HG03135 (cell line): ENCODE data around the gene MRPL51.
A peak's percentile ranks its signal among the peaks of the same experiment; 100 is the strongest.
"Not testable (repeated sequence)": the region's sequence is repeated elsewhere in the genome, so short reads cannot be mapped to it uniquely, and the experiment has no call there.

ENCODE experiments used
- ATAC-seq: cut with Tn5 transposase; IDR thresholded peaks from one replicate; pipeline ENCODE4 v1.9.1; 2021; ENCODE audit warnings: mild to moderate bottlenecking, moderate library complexity; ENCODE audit not compliant: unreplicated experiment

The MRPL51 gene

DNA sequence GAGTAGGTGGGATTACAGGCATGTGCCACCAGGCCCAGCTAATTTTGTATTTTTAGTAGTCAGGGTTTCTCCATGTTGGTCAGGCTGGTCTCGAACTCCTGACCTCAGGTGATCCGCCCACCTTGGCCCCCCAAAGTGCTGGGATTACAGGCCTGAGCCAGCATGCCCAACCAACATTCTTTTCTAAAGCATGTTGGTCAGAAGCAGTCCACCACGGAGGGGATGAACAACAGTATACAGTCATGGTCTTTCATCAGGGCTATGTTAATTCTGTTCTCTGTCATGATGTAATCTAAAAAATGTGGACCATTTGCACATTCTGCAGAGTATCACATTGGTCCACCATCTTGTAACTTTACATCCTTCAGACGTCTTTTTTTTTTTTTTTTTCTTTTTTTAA lies 3.6 kb downstream of the MRPL51 start:
- ATAC-seq, result no peak

DNA sequence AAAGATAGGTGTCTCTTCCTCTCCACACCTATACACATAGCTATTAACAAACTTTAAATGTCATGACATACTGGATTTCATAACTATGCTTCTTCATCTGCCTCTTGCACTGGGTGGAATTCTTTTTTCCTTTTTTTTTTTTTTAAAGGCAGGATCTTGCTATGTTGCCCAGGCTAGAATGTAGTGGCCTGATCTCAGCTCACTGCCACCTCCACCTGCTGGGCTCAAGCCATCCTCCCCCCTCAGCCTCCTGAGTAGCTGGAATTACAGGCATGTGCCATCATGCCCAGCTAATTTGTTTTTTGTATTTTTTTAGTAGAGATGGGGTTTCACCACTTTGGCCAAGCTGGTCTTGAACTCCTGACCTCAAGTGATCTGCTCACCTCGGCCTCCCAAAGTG lies 4.8 kb downstream of the MRPL51 start:
- no peak for ATAC-seq

GRCh38 chr12:6478416-6478815 lies 14.6 kb downstream of the MRPL51 start:
- no peak for ATAC-seq

DNA sequence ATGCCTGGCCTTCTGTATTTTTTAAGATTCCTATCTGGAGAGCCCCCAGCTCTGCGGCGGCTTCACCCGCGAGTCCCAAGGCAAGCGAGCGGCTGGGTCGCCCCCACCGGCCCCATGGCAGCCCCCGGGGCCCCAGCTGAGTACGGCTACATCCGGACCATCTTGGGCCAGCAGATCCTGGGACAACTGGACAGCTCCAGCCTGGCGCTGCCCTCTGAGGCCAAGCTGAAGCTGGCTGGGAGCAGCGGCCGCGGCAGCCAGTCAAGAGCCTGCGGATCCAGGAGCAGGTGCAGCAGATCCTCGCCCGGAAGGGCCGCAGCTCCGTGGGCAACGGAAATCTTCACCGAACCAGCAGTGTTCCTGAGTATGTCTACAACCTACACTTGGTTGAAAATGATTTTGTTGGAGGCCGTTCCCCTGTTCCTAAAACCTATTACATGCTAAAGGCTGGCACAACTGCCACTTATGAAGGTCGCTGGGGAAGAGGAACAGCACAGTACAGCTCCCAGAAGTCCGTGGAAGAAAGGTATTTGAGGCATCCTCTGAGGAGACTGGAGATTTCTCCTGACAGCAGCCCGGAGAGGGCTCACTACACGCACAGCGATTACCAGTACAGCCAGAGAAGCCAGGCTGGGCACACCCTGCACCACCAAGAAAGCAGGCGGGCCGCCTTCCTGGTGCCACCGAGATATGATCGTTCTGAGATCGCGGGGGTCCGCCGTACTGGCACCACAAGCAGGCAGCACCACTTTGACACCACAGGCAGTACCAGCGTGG lies 15.3 kb downstream of the MRPL51 start:
- ATAC-seq, result not testable (repeated sequence)

DNA sequence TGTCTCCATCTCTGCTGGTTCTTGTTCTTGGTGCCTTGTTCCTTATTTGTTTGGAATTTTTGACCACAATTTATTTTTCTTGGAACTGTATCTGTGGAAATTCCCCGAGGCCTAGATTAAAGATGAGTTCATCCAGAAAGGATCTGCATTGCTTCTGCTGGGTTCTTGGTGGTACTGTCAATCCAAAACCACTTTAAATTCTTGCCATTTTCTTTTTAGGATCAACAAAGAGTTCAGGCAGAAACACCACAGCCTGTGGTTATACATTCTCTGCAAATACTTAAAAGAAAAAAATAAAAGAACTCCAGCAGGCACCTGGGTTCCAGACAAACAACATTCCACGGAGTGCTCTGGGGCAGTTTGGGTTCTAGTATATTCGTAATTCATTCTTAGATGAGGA lies 16.6 kb downstream of the MRPL51 start:
- no peak for ATAC-seq

GRCh38 chr12:6475233-6475975 lies 17.7 kb downstream of the MRPL51 start:
- not testable (repeated sequence) for ATAC-seq

- ATAC-seq, result no peak
Measured at GRCh38 chr12:6472491-6472890, 20.6 kb downstream of the MRPL51 start.

DNA sequence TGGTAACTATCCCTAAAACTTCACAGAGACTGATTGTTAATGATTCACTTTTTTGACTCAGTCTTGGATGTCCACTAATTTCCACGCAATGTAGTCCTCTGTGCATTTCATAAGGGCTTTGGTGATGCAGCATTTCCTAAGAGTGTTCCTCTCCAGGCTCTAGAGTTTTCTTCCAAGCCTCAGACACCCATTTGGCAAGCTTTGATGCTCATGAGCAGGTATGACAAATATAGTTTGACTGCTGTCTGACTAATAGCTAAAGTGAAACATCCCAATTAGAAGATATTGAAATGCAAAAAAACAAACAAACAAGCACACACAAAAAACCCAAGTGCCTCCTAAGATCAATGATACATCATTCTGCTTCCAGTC lies 21.1 kb downstream of the MRPL51 start:
- ATAC-seq, result no peak

DNA sequence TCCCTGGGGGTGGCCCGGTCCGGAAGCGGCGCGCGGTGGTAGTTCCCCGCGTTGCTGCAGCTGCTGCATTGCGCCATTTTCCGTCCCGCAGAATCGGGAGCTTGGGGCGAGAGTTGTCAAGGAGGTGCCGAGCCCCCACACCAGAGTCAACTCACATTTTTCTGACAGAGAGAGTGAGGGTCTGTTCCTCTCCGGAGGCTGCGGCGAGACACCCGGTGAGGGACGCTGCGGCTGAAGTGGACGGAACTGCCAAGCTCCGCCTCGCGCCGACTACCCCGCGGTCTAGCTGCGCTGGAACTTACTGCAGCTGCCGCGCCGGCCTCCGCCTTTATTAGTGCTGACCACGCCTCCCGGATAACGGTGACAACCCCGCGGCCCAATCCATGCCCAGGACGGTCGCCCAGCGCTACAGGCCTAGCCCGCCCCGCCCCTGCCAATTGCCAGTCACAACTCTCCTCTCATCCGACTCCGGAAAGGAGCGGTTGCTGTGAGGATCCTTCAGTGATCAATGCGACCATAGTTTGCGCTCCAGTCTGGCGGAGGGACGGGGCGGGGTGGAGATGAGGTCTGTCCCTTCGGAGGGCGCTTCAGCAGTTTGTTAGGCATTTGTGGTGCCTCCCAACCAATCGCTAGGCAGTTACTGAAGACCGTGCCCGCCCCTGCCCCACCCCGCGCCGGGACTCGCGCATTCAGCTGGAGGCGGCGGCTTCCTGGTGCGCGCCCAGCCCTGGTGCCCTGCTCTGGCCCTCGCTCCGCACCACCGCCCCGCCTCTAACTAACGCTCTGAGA lies 22.5 kb downstream of the MRPL51 start, which contains the start of gene VAMP1:
Gene VAMP1, minus strand, starts transcription at position 303 of the 789 bp plus-strand sequence. Its CDS starts 146 bp downstream, at position 157.
- peak; percentile 91 for ATAC-seq

DNA sequence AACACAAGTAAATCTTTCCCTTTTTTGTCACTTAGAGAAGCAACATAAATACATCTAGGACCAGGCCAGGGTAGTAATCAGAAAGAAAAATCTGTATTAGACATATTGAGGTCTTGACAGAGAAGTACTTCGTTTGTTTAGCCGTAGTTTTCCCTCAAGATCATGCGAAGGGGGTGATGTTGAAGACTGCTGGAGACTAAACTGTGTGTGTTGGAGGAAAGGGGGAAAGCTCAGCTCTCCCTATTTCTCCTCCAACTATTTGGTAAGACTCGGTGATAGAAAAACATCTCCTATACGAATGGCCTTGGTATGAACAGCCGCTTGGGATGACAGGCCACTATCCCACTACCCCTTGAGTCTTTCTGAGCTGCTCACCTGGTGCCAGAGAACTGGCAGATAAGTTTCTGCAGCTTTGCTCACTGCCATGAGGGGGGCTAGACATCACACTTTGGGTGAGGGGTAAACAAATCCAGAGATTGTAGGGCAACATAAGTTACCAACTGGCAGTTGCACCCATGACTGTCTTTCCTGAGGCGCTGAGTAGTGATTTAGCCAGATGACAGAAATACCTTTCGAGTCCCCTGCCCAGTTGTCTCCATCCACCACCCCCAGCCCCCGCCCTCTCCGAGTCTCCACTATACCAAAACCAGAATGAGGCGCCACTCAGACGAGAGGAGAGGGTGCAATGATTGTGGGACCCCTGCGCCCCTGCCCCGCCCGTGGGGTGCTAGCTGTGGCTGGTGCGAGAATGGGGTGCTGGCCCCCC lies 23.3 kb downstream of the MRPL51 start:
- ATAC-seq, result no peak

GRCh38 chr12:6469092-6469491 lies 24.0 kb downstream of the MRPL51 start:
- no peak for ATAC-seq

- ATAC-seq, result no peak
Measured at GRCh38 chr12:6468283-6468575, 24.8 kb downstream of the MRPL51 start.

- ATAC-seq, result not testable (repeated sequence)
Measured at GRCh38 chr12:6467571-6468282, 25.3 kb downstream of the MRPL51 start.

DNA sequence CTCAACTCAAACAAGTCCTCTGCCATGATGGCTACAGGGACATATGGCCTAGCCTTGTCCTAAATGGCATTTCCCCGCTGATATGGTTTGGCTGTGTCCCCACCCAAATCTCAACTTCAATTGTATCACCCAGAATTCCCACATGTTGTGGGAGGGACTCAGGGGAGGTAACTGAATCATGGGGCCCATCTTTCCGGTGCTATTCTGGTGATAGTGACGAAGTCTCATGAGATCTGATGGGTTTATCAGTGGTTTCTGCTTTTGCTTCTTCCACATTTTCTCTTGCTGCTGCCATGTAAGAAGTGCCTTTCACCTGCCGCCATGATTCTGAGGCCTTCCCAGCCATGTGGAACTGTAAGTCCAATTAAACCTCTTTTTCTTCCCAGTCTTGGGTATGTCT lies 26.3 kb downstream of the MRPL51 start:
- ATAC-seq, result not testable (repeated sequence)

- ATAC-seq, result no peak
Measured at GRCh38 chr12:6466184-6466573, 26.9 kb downstream of the MRPL51 start.

- no peak for ATAC-seq
Measured at GRCh38 chr12:6465467-6466183, 27.4 kb downstream of the MRPL51 start.

DNA sequence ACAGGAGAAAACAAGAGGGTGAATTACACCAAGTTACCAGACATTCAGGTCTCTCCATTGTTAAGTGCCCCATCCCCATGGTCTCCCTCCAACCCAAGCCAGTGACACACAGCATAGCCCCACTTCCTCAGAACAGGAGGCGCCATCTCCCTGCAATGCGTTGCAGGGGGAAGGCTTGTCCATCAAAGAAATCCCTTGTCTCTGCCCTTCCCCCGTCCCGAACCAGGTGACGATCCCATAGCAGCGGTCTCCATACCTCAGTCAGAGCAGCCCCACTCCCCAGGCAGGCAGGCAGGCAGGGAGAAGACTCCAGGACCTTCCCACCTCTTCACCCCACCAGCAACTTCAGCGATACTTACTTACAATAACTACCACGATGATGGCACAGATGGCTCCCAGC lies 28.5 kb downstream of the MRPL51 start:
- no peak for ATAC-seq

GRCh38 chr12:6463858-6464257 lies 29.2 kb downstream of the MRPL51 start:
- no peak for ATAC-seq

- no peak for ATAC-seq
Measured at GRCh38 chr12:6463216-6463615, 29.8 kb downstream of the MRPL51 start.
